H1 (cell line): ENCODE measurements around the gene FREM2. TPM values are rescaled to one million over a fixed set of nuclear protein-coding genes. Genes with fewer than 3 reads are reported as not detected.

Experiments
- CTCF ChIA-PET: fragments of 300-600 bp; sonication (Branson Sonifier 250); formaldehyde crosslinking; loops from one replicate; lab custom pipeline; 2021; ENCODE audit not compliant: partially characterized antibody; lab: Charles Lee
- POLR2A ChIA-PET: fragments of 300-600 bp; sonication (Branson Sonifier 250); formaldehyde crosslinking; loops from one replicate; lab custom pipeline; 2021; ENCODE audit warnings: inconsistent platforms; ENCODE audit not compliant: partially characterized antibody; lab: Charles Lee
- DNase-seq, 2 experiments: peaks; one replicate each; pipeline versions ENCODE4 v3.0.0 to v3.0.0-alpha.2; 2010 to 2022; ENCODE audit warnings: low spot score in 2 of 2, low read depth in 1 of 2, mixed read lengths in 1 of 2
- FAIRE-seq: peaks from 2 replicates; lab custom pipeline; 2011; peaks lifted over from hg19 to GRCh38; lab: Jason Lieb, UNC
- H2AFZ ChIP-seq: 2 replicates; pipeline ENCODE4 v1.8.1; 2012; ENCODE audit warnings: low read length, inconsistent platforms
- H2AK5ac ChIP-seq: 2 replicates; pipeline ENCODE4 v1.6.1; 2013; ENCODE audit warnings: low read depth, low read length
- H2BK120ac ChIP-seq: replicated peaks from 2 replicates; pipeline ENCODE3; 2013; ENCODE audit warnings: low read depth, low read length, inconsistent platforms
- H2BK12ac ChIP-seq: 2 replicates; pipeline ENCODE4 v1.6.1; 2013; ENCODE audit warnings: low read depth, low read length
- H2BK15ac ChIP-seq: 2 replicates; pipeline ENCODE4 v1.6.1; 2013; ENCODE audit warnings: low read length
- H2BK20ac ChIP-seq: 2 replicates; pipeline ENCODE4 v1.6.1; 2013; ENCODE audit warnings: low read length
- H2BK5ac ChIP-seq: 2 replicates; pipeline ENCODE4 v1.6.1; 2013; ENCODE audit warnings: low read depth, low read length
- H3K14ac ChIP-seq: 2 replicates; pipeline ENCODE4 v1.6.1; 2013; ENCODE audit warnings: inconsistent platforms; ENCODE audit not compliant: insufficient read length
- H3K18ac ChIP-seq: 2 replicates; pipeline ENCODE4 v1.6.1; 2013; ENCODE audit warnings: low read length; ENCODE audit errors: extremely low read depth
- H3K23ac ChIP-seq: 2 replicates; pipeline ENCODE4 v1.6.1; 2013; ENCODE audit warnings: inconsistent platforms; ENCODE audit not compliant: insufficient read length
- H3K23me2 ChIP-seq: 2 replicates; pipeline ENCODE4 v1.6.1; 2013; ENCODE audit warnings: low read depth, low read length
- H3K27ac ChIP-seq: 2 replicates; pipeline ENCODE4 v1.6.1; 2011; ENCODE audit warnings: low read depth, low read length, inconsistent platforms
- H3K27me3 ChIP-seq, 4 experiments: replicated peaks in 1 of 4; 1 replicate in 1 of 4; 2 replicates in 3 of 4; pipeline versions ENCODE4 v1.6.1 to v1.8.1; 2011 to 2013; ENCODE audit warnings: low read length in 3 of 4, mild to moderate bottlenecking in 3 of 4, inconsistent platforms in 2 of 4, mixed read lengths in 2 of 4, moderate library complexity in 1 of 4; ENCODE audit not compliant: control insufficient read depth in 3 of 4, insufficient read depth in 3 of 4; ENCODE audit errors: extremely low read depth in 1 of 4
- H3K36me3 ChIP-seq, 4 experiments: 2 replicates each; pipeline versions ENCODE4 v1.6.1 to v1.8.1; 2011 to 2013; ENCODE audit warnings: mild to moderate bottlenecking in 4 of 4, low read length in 3 of 4, moderate library complexity in 2 of 4, control low read depth in 1 of 4, inconsistent platforms in 1 of 4; ENCODE audit not compliant: insufficient read depth in 4 of 4, control insufficient read depth in 2 of 4
- H3K4ac ChIP-seq: replicated peaks from 2 replicates; pipeline ENCODE3; 2013; ENCODE audit warnings: low read length, low read depth, mixed read lengths, inconsistent platforms; ENCODE audit not compliant: insufficient read length
- H3K4me1 ChIP-seq, 4 experiments: replicated peaks in 1 of 4; 1 replicate in 1 of 4; 2 replicates in 3 of 4; pipeline versions ENCODE4 v1.6.1 to v1.8.1; 2011 to 2013; ENCODE audit warnings: low read length in 3 of 4, inconsistent platforms in 2 of 4, mixed read lengths in 1 of 4; ENCODE audit not compliant: insufficient read depth in 4 of 4, control insufficient read depth in 3 of 4
- H3K4me2 ChIP-seq, 2 experiments: 2 replicates each; pipeline versions ENCODE4 v1.6.1 to v1.8.1; 2011 to 2013; ENCODE audit warnings: low read depth in 2 of 2, low read length in 2 of 2, control low read depth in 1 of 2, inconsistent platforms in 1 of 2, mild to moderate bottlenecking in 1 of 2; ENCODE audit not compliant: insufficient read depth in 1 of 2
- H3K4me3 ChIP-seq, 4 experiments: fragments of 200-600, 300-600 bp in 1 of 4; sonication (generic), shearing (Covaris generic), sonication (Bioruptor Twin) in 1 of 4; 2 replicates each; pipeline versions ENCODE4 v1.5.1 to v1.8.1; 2011 to 2016; ENCODE audit warnings: low read length in 4 of 4, low read depth in 3 of 4, control low read depth in 2 of 4, inconsistent platforms in 2 of 4, mild to moderate bottlenecking in 2 of 4, mixed read lengths in 1 of 4, moderate library complexity in 1 of 4; ENCODE audit not compliant: insufficient read depth in 2 of 4; ENCODE audit errors: extremely low read depth in 1 of 4
- H3K56ac ChIP-seq: replicated peaks from 2 replicates; pipeline ENCODE3; 2013; ENCODE audit warnings: low read depth, mild to moderate bottlenecking, mixed read lengths, low read length, inconsistent platforms; ENCODE audit not compliant: insufficient read length
- H3K79me1 ChIP-seq: 2 replicates; pipeline ENCODE4 v1.6.1; 2013; ENCODE audit warnings: low read depth, low read length, control low read depth
- H3K79me2 ChIP-seq, 2 experiments: 2 replicates each; pipeline versions ENCODE4 v1.6.1 to v1.8.1; 2012 to 2013; ENCODE audit warnings: low read length in 2 of 2, mild to moderate bottlenecking in 2 of 2, inconsistent platforms in 1 of 2; ENCODE audit not compliant: insufficient read depth in 2 of 2, control insufficient read depth in 1 of 2
- H3K9ac ChIP-seq, 4 experiments: replicated peaks in 1 of 4; 1 replicate in 1 of 4; 2 replicates in 3 of 4; pipeline versions ENCODE4 v1.6.1 to v1.8.1; 2011 to 2013; ENCODE audit warnings: low read depth in 3 of 4, low read length in 3 of 4, control low read depth in 2 of 4, mild to moderate bottlenecking in 2 of 4, moderate library complexity in 2 of 4, inconsistent platforms in 1 of 4; ENCODE audit errors: extremely low read depth in 1 of 4
- H3K9me3 ChIP-seq, 2 experiments: 2 replicates each; pipeline versions ENCODE4 v1.6.1 to v1.8.1; 2012 to 2013; ENCODE audit warnings: mild to moderate bottlenecking in 2 of 2, moderate library complexity in 2 of 2, control low read depth in 1 of 2, inconsistent platforms in 1 of 2, low read depth in 1 of 2, low read length in 1 of 2, mixed read lengths in 1 of 2; ENCODE audit not compliant: insufficient read depth in 2 of 2
- H4K20me1 ChIP-seq, 2 experiments: replicated peaks in 1 of 2; 2 replicates each; pipeline versions ENCODE3 to v1.8.1; 2011 to 2013; ENCODE audit warnings: inconsistent platforms in 2 of 2, low read length in 2 of 2, mild to moderate bottlenecking in 1 of 2; ENCODE audit not compliant: insufficient read depth in 2 of 2, control insufficient read depth in 1 of 2
- H4K5ac ChIP-seq: 2 replicates; pipeline ENCODE4 v1.6.1; 2013; ENCODE audit warnings: low read length, low read depth, mixed read lengths, inconsistent platforms; ENCODE audit not compliant: insufficient read length
- H4K8ac ChIP-seq: 2 replicates; pipeline ENCODE4 v1.8.0; 2013; ENCODE audit warnings: mild to moderate bottlenecking, moderate library complexity, low read length, inconsistent platforms; ENCODE audit not compliant: insufficient read depth; ENCODE audit errors: extremely low read depth
- H4K91ac ChIP-seq: replicated peaks from 2 replicates; pipeline ENCODE3; 2013; ENCODE audit warnings: low read length, mixed read lengths, inconsistent platforms; ENCODE audit not compliant: insufficient read length
- POU5F1 ChIP-seq: IDR thresholded peaks from 2 replicates; pipeline ENCODE4 v1.6.1; 2011; ENCODE audit warnings: low read depth, mild to moderate bottlenecking, low read length, moderate library complexity
- SIX5 ChIP-seq: IDR thresholded peaks from 2 replicates; pipeline ENCODE4 v1.6.1; 2011; ENCODE audit warnings: mild to moderate bottlenecking, low read depth, low read length
- WGBS, 2 experiments: shearing (Covaris generic) in 1 of 2; methylation state at CpG; one replicate each; pipeline versions ENCODE4 v1.1.6 to v1.1.7; 2013 to 2015; ENCODE audit warnings: low lambda C conversion rate in 2 of 2, mixed read lengths in 2 of 2, inconsistent platforms in 1 of 2, low coverage in 1 of 2, missing lambda C conversion rate in 1 of 2; ENCODE audit not compliant: insufficient replicate concordance in 2 of 2, insufficient coverage in 1 of 2, insufficient read length in 1 of 2; ENCODE audit errors: extremely low coverage in 1 of 2, missing lambda C conversion rate in 1 of 2; 5-methylcytosine and 5-hydroxymethylcytosine counted together
- polyA plus RNA-seq, 7 experiments: library from polyadenylated mRNA; depleted of rRNA in 3 of 7; stranded (reverse) in 5 of 7; unstranded in 2 of 7; fragments of >200 nt in 5 of 7; fragments of 200-250 nt in 2 of 7; gene quantifications; 1 replicate in 5 of 7; 2 replicates in 1 of 7; 4 replicates in 1 of 7; pipeline versions ENCODE4 v1.2.1 to v1.2.3, GENCODE V29; 2011 to 2013; ENCODE audit warnings: missing spikeins in 2 of 7, mixed read lengths in 2 of 7
- total RNA-seq: library from RNA; stranded (reverse); fragmentation: NEBNext Ultra II Directional; extraction: Animal tissue kit (Norgen Biotek cat#: 25700); gene quantifications from 2 replicates; pipeline ENCODE4 v1.2.1, GENCODE V29; 2021

FREM2 gene
- total and polyA plus RNA-seq, 2 of the 8 experiments (the other 6 are each of a cell fraction or from before 2014, with no cell fraction given), result 11.6 to 22.8 TPM

- Histone ChIP-seq H3K4ac (no peak overlapping the region), H3K56ac (no peak overlapping the region), H2BK15ac (no peak overlapping the region), H3K4me2 (no peak overlapping the region), H2BK120ac (no peak overlapping the region), H3K9me3 (peaks cover 0 to 3% of the 10 kb centered on the region in 2 experiments; a peak in 2 of 4 replicates), H2AFZ (no peak overlapping the region), H3K36me3 (peaks cover 0 to 27% (median 11%) of the 10 kb centered on the region in 4 experiments; a peak in 6 of 8 replicates), H3K79me2 (peaks cover 0 to 29% of the 10 kb centered on the region in 2 experiments; a peak in 2 of 4 replicates), H3K23ac (no peak overlapping the region), H4K5ac (no peak overlapping the region), H2BK20ac (no peak overlapping the region), H3K27ac (no peak overlapping the region), H2BK12ac (no peak overlapping the region), H4K8ac (no peak overlapping the region), H3K27me3 (peaks cover 0 to 13% (median 10%) of the 10 kb centered on the region in 4 experiments; a peak in 5 of 7 replicates), H3K79me1 (no peaks in the 10 kb centered on the region; the same call in 1 of the 2 replicates), H4K91ac (no peak overlapping the region), H3K9ac (no peak overlapping the region), H2BK5ac (no peak overlapping the region), H3K18ac (no peak overlapping the region), H4K20me1 (peaks cover 3 to 7% of the 10 kb centered on the region in 2 experiments), H3K4me1 (peaks cover 0 to 13% (median 5%) of the 10 kb centered on the region in 4 experiments), H3K23me2 (peaks cover 15% of the 10 kb centered on the region), H3K14ac (no peak overlapping the region), H3K4me3 (no peak overlapping the region), H2AK5ac (no peak overlapping the region)
- FAIRE-seq, result no peak
- no peak for DNase-seq
- CTCF ChIA-PET, result no interaction called here
- TF ChIP-seq POU5F1 (no peak), SIX5 (no peak)
- WGBS, 2 experiments, result 90% methylated on average over 2 of the region's 2 CpGs; no CpG with 5 or more reads in 1 of the 2 experiments
- POLR2A ChIA-PET, result no interaction called here
These were observed 3.4 kb downstream of the FREM2 start for GRCh38 chr13:38690231-38690630.
